GM12878 (cell line): ENCODE measurements around the gene CTIF. TPM values are rescaled to one million over a fixed set of nuclear protein-coding genes. Genes with fewer than 3 reads are reported as not detected.

Source experiments
- ATAC-seq: fragments of 200-7000 bp; cut with Tn5 transposase; 3 replicates; pipeline ENCODE4 v1.9.1; 2020; ENCODE audit warnings: mild to moderate bottlenecking, moderate library complexity
- BruUV-seq: library from RNA; stranded (reverse); fragments of 400-500 nt; replicated peaks from 2 replicates; lab custom pipeline; 2021; lab: Mats Ljungman, UMichigan
- CTCF ChIA-PET: fragments of 300-600 bp; sonication (Branson Sonifier 250); formaldehyde crosslinking; extraction: SDS; loops from one replicate; lab custom pipeline; 2021; ENCODE audit warnings: inconsistent platforms; lab: Yijun Ruan, JAX
- POLR2A ChIA-PET: fragments of 350-600 bp; formaldehyde crosslinking; extraction: SDS; loops from one replicate; lab custom pipeline; 2021; ENCODE audit warnings: inconsistent platforms; lab: Charles Lee
- RAD21 ChIA-PET: fragments of 300-600 bp; sonication (Branson Sonifier 250); formaldehyde crosslinking; loops from one replicate; lab custom pipeline; 2023; ENCODE audit warnings: antibody characterized with exemption; ENCODE audit not compliant: unreplicated experiment; lab: Charles Lee
- SMC1A ChIA-PET: fragments of 300-600 bp; sonication (Branson Sonifier 250); formaldehyde crosslinking; loops from one replicate; lab custom pipeline; 2023; ENCODE audit not compliant: unreplicated experiment, uncharacterized antibody; lab: Charles Lee
- DNase-seq: peaks from one replicate; pipeline ENCODE4 v3.0.0-alpha.2; 2011; ENCODE audit warnings: low read depth, low spot score
- FAIRE-seq: peaks from 3 replicates; lab custom pipeline; 2011; peaks lifted over from hg19 to GRCh38; lab: Jason Lieb, UNC
- H2AFZ ChIP-seq: 2 replicates; pipeline ENCODE4 v1.6.0; 2011; ENCODE audit warnings: low read depth, low read length, control low read depth; ENCODE audit not compliant: control insufficient read depth
- H3K27ac ChIP-seq: 2 replicates; pipeline ENCODE4 v1.5.1; 2011; ENCODE audit warnings: control low read depth; ENCODE audit not compliant: control insufficient read depth, insufficient read depth
- H3K27me3 ChIP-seq, 2 experiments: replicated peaks in 1 of 2; 2 replicates each; pipeline versions ENCODE4 v1.6.0 to v1.6.1; 2011; ENCODE audit warnings: low read length in 1 of 2; ENCODE audit not compliant: control insufficient read depth in 2 of 2, insufficient read depth in 2 of 2
- H3K36me3 ChIP-seq, 2 experiments: 2 replicates each; pipeline ENCODE4 v1.5.1; 2011; ENCODE audit warnings: low read length in 1 of 2; ENCODE audit not compliant: control insufficient read depth in 2 of 2, insufficient read depth in 2 of 2
- H3K4me1 ChIP-seq: 2 replicates; pipeline ENCODE4 v1.6.1; 2011; ENCODE audit warnings: mild to moderate bottlenecking, low read length, moderate library complexity, mixed read lengths; ENCODE audit not compliant: control insufficient read depth, insufficient read depth
- H3K4me2 ChIP-seq: 2 replicates; pipeline ENCODE4 v1.6.0; 2011; ENCODE audit warnings: control low read depth; ENCODE audit not compliant: control insufficient read depth, insufficient read depth
- H3K4me3 ChIP-seq: fragments of 200-600 bp; sonication (generic); 2 replicates; pipeline ENCODE4 v1.5.1; 2016
- H3K79me2 ChIP-seq: 2 replicates; pipeline ENCODE4 v1.6.0; 2011; ENCODE audit warnings: low read length; ENCODE audit not compliant: control insufficient read depth, insufficient read depth
- H3K9ac ChIP-seq: 2 replicates; pipeline ENCODE4 v1.8.0; 2011; ENCODE audit warnings: low read length, control low read depth, mixed read lengths; ENCODE audit not compliant: control insufficient read depth, insufficient read depth
- H3K9me3 ChIP-seq: replicated peaks from 3 replicates; pipeline ENCODE4 v1.5.1; 2011; ENCODE audit warnings: mild to moderate bottlenecking, low read length; ENCODE audit not compliant: control insufficient read depth, insufficient read depth
- H4K20me1 ChIP-seq: 2 replicates; pipeline ENCODE4 v1.6.0; 2011; ENCODE audit not compliant: control insufficient read depth, insufficient read depth
- ASH2L ChIP-seq: fragments of 300-600, 200-600 bp; sonication (generic); IDR thresholded peaks from 2 replicates; pipeline ENCODE4 v1.6.1; 2017; ENCODE audit warnings: low read depth, mild to moderate bottlenecking, borderline replicate concordance
- EED ChIP-seq: sonication (generic); IDR thresholded peaks from 2 replicates; pipeline ENCODE4 v1.6.1; 2016; ENCODE audit warnings: antibody characterized with exemption, low read depth
- FOXK2 ChIP-seq: fragments of 450-650 bp; IDR thresholded peaks from 2 replicates; pipeline ENCODE4 v1.6.1; 2017; ENCODE audit warnings: mild to moderate bottlenecking, moderate library complexity
- MAX ChIP-seq: IDR thresholded peaks from 2 replicates; pipeline ENCODE4 v1.6.1; 2012; ENCODE audit warnings: low read depth, low read length, improper control_type of control experiment
- MTA2 ChIP-seq: fragments of 450-650 bp; IDR thresholded peaks from 2 replicates; pipeline ENCODE4 v1.6.1; 2016; ENCODE audit warnings: low read depth, mild to moderate bottlenecking, moderate library complexity
- NR2F1 ChIP-seq: fragments of 450-650 bp; conservative IDR thresholded peaks from 2 replicates; pipeline ENCODE4 v1.6.1; 2017; ENCODE audit warnings: mild to moderate bottlenecking
- PAX5 ChIP-seq: IDR thresholded peaks from 2 replicates; pipeline ENCODE4 v1.6.1; 2011; ENCODE audit warnings: low read depth, low read length, borderline replicate concordance
- RAD21 ChIP-seq: IDR thresholded peaks from 2 replicates; pipeline ENCODE4 v1.6.1; 2011; ENCODE audit warnings: mild to moderate bottlenecking, low read depth, low read length, moderate library complexity; ENCODE audit not compliant: insufficient read depth
- RELA ChIP-seq: fragments of 450-650 bp; IDR thresholded peaks from 2 replicates; pipeline ENCODE4 v1.8.0; 2014; ENCODE audit warnings: borderline replicate concordance; ENCODE audit not compliant: partially characterized antibody
- SP1 ChIP-seq: IDR thresholded peaks from one replicate; pipeline ENCODE4 v1.6.1; 2011; ENCODE audit warnings: low read depth, low read length
- SUPT20H ChIP-seq: IDR thresholded peaks from 2 replicates; pipeline ENCODE4 v1.6.1; 2011; ENCODE audit warnings: low read depth, mild to moderate bottlenecking, low read length, moderate library complexity, borderline replicate concordance; ENCODE audit not compliant: control insufficient read depth
- WRNIP1 ChIP-seq: IDR thresholded peaks from 2 replicates; pipeline ENCODE4 v1.6.1; 2011; ENCODE audit warnings: low read depth, low read length, improper control_type of control experiment, borderline replicate concordance
- ZBTB33 ChIP-seq: fragments of 450-650 bp; IDR thresholded peaks from 2 replicates; pipeline ENCODE4 v1.6.1; 2017; ENCODE audit warnings: mild to moderate bottlenecking
- ZNF622 ChIP-seq: fragments of 450-650 bp; IDR thresholded peaks from 2 replicates; pipeline ENCODE4 v1.6.1; 2017; ENCODE audit warnings: mild to moderate bottlenecking, inconsistent platforms
- WGBS: methylation state at CpG from one replicate; pipeline ENCODE4 v1.1.6; 2016; ENCODE audit warnings: low lambda C conversion rate; ENCODE audit not compliant: insufficient replicate concordance, insufficient coverage; ENCODE audit errors: missing lambda C conversion rate; 5-methylcytosine and 5-hydroxymethylcytosine counted together
- in situ Hi-C: fragments of 300-500 bp; cut with MboI; formaldehyde crosslinking; loops from 9 replicates; pipeline ENCODE4 v1.14.3; 2018; ENCODE audit warnings: mixed read lengths
- intact Hi-C: fragments of 100-400 bp; cut with micrococcal nuclease; formaldehyde crosslinking; loops from one replicate; pipeline ENCODE4 v1.14.2; 2022; ENCODE audit not compliant: unreplicated experiment
- polyA plus RNA-seq, 11 experiments: library from polyadenylated mRNA; depleted of rRNA in 4 of 11; unstranded in 6 of 11; stranded (reverse) in 5 of 11; fragments of >200 nt; fragmentation: Nextera tagmentation in 4 of 11; fragmentation: Illumina TruSeq in 1 of 11; extraction: Ambion mirVana in 4 of 11; extraction: Trizol in 1 of 11; gene quantifications; 1 replicate in 1 of 11; 2 replicates in 10 of 11; pipeline versions ENCODE4 v1.2.1 to v1.2.3, GENCODE V29; 2011 to 2016; ENCODE audit warnings: inconsistent platforms in 2 of 11, missing spikeins in 2 of 11, low read depth in 1 of 11
- total RNA-seq, 4 experiments: library from RNA; depleted of rRNA in 3 of 4; stranded (reverse); fragments of >200 nt in 3 of 4; fragmentation: Illumina TruSeq in 1 of 4; extraction: Trizol in 1 of 4; gene quantifications; 2 replicates each; pipeline versions ENCODE4 v1.2.1 to v1.2.3, GENCODE V29; 2013 to 2021

The CTIF gene
- total and polyA plus RNA-seq, 10 of the 15 experiments (the other 5 are each of a cell fraction or from before 2014, with no cell fraction given) = 0.06 to 11.6 (median 2.5) TPM

GRCh38 chr18:48874233-48874632 is 335.4 kb downstream of the CTIF start:
- H3K36me3 ChIP-seq = no peaks in the 10 kb centered on the region
- peaks cover 6% of the 10 kb centered on the region for H3K4me1 ChIP-seq
- TF ChIP-seq PAX5 = no peak
- TF ChIP-seq MAX = no peak
- no peak for TF ChIP-seq SUPT20H
- no peak for TF ChIP-seq ZBTB33
- TF ChIP-seq MTA2 = no peak
- TF ChIP-seq ASH2L = no peak
- TF ChIP-seq RAD21 = no peak
- no peak for TF ChIP-seq ZNF622
- no peak for TF ChIP-seq EED
- TF ChIP-seq NR2F1 = no peak
- no peak for TF ChIP-seq SP1
- TF ChIP-seq FOXK2 = no peak
- TF ChIP-seq RELA = no peak
- TF ChIP-seq WRNIP1 = no peak
- no peak overlapping the region for H3K9ac ChIP-seq
- in situ Hi-C loops = no loop called here
- ATAC-seq (no peak), FAIRE-seq (no peak), DNase-seq (no peak)
- H4K20me1 ChIP-seq = no peaks in the 10 kb centered on the region
- ChIA-PET POLR2A (no interaction called here), CTCF (interaction anchor here (0.6 to 1.4 kb wide), 3 partner anchors 8 to 180 kb away, joined by 3 to 4 read pairs (median 3); no protein-coding TSS in a partner anchor), RAD21 (no interaction called here), SMC1A (interaction anchor here (0.9 to 1.1 kb wide), 2 partner anchors 38 to 142 kb away, joined by 3 read pairs; no protein-coding TSS in a partner anchor)
- no peaks in the 10 kb centered on the region for H3K27me3 ChIP-seq
- no peak overlapping the region for H2AFZ ChIP-seq
- H3K4me3 ChIP-seq = no peak overlapping the region
- no peaks in the 10 kb centered on the region for H3K79me2 ChIP-seq
- WGBS = 62% methylated on average over 5 of the region's 5 CpGs
- intact Hi-C loops = no loop called here
- H3K9me3 ChIP-seq = no peaks in the 10 kb centered on the region
- no TSS peak for BruUV-seq
- no peak overlapping the region for H3K27ac ChIP-seq
- H3K4me2 ChIP-seq = no peak overlapping the region
